DMS53 treated with DMSO at 0.1 percent for 48 hours (cell line): Measurements from ENCODE around the gene SLC25A29.
A peak's percentile ranks its signal among the peaks of the same experiment; 100 is the strongest.

Experiments
- DNase-seq: peaks from one replicate; lab custom pipeline; 2025; ENCODE audit not compliant: unreplicated experiment; lab: John Stamatoyannopoulos, UW

Gene SLC25A29

DNA sequence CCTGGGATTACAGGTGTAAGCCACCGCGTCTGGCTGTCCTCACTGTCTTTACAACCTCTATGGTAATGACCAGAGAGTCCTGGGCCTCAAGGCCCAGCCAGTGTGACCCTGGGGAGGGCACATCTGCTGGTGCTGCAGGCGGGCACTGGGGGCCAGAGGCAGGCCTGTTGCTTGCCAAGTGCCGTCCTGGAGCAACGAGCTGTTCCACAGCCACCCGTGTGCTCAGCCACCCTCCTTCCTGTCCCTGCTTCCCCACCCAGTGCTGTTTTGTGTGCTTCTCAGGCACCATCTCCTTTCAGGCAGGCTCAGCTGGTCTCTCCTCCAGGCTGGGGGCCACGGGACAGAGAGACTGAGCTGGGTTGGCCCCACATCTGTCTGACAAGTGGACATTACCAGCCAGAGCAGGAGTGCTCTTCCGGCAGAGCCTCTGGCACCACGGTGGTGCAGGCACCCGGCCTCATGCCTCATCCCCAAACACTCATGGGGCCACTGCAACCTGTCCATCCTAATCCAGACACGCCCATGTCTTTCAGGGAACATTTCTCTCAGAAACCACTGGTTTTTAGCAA is 25.9 kb upstream of the SLC25A29 start:
- DNase-seq = peak; percentile 12

- no peak for DNase-seq
Measured at GRCh38 chr14:100330388-100330931, 24.2 kb upstream of the SLC25A29 start.

DNA sequence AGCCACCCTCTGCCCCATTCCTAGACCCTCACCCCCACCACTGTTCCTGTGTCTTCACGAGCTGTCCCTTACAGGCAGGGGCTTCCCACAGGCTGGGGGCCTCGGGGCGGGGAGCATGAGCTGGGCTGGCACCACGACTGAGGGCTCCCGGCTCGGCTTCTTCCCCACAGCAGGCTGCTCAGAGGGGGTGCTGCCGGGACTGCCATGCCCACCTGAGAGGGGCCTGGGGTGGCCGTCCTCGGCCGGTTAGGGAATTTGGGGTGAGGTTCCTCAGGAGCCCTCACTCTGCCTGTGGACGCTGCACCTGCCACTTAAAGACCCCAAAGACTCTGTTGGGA is 23.7 kb upstream of the SLC25A29 start:
- DNase-seq = no peak

DNA sequence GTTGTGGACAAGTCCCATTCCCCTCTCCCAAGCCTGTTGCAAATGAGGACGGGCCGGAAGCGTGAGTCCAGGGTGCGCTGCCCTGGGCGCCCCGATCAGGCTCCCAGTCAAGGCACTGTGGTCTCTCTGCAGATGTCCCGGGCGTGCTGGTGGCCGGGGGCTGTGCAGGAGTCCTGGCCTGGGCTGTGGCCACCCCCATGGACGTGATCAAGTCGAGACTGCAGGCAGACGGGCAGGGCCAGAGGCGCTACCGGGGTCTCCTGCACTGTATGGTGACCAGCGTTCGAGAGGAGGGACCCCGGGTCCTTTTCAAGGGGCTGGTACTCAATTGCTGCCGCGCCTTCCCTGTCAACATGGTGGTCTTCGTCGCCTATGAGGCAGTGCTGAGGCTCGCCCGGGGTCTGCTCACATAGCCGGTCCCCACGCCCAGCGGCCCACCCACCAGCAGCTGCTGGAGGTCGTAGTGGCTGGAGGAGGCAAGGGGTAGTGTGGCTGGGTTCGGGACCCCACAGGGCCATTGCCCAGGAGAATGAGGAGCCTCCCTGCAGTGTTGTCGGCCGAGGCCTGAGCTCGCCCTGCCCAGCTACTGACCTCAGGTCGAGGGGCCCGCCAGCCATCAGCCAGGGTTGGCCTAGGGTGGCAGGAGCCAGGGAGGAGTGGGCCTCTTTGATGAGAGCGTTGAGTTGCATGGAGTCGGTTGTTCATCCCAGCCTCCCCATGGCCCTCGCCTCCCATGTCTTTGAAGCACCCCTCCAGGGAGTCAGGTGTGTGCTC is 23.2 kb upstream of the SLC25A29 start:
- no peak for DNase-seq

GRCh38 chr14:100328495-100329163 is 22.4 kb upstream of the SLC25A29 start:
- DNase-seq = peak; percentile 3

- no peak for DNase-seq
Measured at GRCh38 chr14:100327128-100327527, 20.9 kb upstream of the SLC25A29 start.

- no peak for DNase-seq
Measured at GRCh38 chr14:100325958-100326357, 19.7 kb upstream of the SLC25A29 start.

DNA sequence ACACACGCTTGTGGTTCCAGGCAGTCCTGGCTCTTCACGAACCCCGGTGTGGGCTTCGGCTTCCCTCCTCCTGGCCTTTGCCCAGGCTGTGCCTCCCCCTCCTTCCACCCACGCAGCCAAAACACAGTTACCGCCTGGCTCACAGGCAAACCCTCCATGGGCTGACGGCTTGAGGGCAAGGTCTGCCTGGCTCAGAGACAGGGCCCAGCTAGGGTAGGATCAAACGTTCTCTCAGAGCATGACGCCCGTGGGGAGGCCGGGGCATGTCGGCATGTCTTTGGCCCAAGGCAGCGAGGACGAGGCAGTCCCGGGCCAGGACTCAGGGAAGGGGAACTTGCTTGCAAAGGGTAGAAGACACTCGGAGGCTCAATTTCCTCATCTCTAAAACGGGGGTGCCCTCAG is 19.0 kb upstream of the SLC25A29 start:
- DNase-seq = no peak

DNA sequence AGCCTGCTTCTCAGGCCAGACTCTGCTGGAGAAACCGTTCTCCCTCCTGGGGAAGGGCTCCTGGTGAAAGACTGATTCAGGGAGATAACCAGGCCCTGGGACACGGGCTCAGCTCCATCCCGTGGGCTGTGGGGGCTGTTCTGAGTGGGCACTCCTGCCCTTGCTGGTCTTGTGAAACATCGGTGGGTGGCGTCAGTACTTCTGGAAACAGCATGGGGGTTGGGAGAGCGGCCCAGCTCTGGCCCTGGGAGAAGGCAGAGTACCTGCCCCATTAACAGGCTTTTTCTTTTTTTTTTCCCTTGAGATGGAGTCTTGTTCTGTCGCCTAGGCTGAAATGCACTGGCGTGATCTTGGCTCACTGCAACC is 17.7 kb upstream of the SLC25A29 start:
- no peak for DNase-seq

DNA sequence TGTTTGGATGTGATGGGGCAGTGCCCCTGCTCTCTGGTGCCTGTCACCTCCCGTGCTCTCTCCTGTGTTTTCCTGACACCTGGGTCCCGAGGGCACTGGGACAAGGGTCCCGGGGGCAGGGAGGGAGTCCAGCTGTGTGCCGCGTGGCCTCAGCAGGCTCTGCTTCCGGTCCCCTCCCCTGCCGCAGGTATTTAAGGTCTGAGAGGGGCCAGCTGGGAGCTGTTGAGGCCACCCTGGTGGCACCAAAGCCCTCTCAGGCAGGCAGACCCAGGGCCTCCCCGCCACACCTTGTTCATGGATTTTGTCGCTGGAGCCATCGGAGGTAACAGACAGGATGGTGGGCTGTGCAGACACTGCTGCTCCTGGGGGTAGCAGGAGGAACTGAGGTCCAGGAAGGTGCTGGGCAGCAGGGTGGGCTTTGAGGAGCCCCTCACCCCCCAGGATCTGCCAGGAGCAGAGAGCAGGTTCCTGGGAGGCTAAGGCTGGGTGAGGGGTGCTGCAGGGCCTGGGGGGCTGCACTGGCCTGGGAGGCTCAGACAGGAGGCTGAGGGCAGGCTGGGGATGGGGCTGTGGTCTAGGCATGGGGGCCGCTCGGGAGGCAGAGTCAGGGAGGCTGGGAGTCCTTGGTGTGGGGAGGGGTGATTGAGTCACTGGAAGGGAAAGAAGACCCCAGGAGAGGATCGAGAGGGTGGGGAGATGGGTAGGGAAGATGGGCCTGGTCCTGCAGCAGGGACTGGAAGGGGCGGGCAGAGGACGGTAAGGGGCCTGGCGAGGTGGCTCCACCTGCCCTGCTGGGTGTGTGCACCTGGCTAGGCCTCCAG is 17.1 kb upstream of the SLC25A29 start, which contains the start of gene SLC25A47:
SLC25A47 (plus strand) TSS at position 219 of the 821 bp plus-strand sequence; CDS start at position 295, 76 bp downstream.
- no peak for DNase-seq

- no peak for DNase-seq
Measured at GRCh38 chr14:100322138-100322957, 16.1 kb upstream of the SLC25A29 start.

DNA sequence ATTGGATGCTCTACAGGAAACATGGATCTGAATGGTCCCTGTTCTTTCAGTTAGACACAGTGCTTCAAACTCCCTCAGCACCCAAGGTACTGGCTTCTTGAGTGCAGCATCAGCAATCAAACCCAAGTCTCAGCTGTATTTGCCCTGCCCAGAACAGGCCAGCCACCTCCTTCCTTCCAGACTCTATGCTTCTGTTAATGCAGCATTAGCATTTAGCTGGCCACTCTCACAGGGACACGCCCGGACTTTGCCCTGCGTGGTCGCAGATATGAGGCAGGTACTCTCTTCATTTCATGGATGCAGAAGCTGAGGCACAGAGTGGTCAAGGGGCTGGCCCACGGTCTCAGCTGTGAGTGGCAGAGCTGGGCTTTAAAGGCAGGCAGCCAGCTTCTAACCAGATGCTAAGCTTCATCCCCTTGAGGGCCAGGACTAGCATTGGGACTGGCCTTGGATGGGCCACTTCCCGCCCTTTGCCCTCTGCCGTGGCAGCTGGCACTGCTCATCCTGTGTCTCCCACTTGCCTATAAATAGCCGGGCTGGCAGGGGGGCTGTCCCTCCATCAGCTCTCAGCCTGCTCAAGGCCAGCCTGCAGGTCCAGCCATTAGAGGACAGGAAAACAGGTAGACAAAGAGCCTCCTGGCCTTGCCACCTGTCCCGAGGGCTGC is 15.4 kb upstream of the SLC25A29 start:
- peak; percentile 44 for DNase-seq

DNA sequence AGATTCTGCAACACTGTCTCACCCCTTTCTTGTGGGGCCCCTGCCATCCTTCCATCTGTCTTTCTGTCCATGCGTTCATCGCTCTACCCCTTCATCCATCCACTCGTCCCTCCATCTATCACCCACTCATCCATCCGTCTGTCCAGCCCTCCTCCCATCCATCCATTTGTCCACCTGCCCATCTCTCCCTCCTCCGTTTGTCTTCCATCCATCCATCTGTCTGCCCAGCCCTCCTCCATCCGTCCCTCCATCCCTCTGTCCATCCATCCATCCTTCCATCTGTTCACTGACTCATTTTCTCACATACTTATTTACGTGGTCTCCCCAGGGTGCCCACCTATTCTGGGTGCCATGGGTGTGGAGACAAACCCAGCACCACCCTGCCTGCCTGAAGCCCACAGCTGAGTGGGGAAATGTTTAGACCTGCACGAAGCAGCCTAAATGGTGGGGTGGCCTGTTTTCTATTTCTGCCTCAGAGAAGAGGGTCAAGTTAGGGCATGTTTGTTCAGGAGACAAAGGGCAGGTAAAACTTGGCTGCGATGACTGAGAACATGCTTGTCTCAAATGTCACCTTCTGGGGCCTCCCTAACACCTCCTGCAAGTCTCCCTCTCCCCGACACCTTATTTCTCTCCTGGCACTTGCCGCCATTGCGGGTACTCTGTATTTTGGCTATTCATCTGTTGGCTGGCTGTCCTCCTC is 14.1 kb upstream of the SLC25A29 start:
- no peak for DNase-seq

DNA sequence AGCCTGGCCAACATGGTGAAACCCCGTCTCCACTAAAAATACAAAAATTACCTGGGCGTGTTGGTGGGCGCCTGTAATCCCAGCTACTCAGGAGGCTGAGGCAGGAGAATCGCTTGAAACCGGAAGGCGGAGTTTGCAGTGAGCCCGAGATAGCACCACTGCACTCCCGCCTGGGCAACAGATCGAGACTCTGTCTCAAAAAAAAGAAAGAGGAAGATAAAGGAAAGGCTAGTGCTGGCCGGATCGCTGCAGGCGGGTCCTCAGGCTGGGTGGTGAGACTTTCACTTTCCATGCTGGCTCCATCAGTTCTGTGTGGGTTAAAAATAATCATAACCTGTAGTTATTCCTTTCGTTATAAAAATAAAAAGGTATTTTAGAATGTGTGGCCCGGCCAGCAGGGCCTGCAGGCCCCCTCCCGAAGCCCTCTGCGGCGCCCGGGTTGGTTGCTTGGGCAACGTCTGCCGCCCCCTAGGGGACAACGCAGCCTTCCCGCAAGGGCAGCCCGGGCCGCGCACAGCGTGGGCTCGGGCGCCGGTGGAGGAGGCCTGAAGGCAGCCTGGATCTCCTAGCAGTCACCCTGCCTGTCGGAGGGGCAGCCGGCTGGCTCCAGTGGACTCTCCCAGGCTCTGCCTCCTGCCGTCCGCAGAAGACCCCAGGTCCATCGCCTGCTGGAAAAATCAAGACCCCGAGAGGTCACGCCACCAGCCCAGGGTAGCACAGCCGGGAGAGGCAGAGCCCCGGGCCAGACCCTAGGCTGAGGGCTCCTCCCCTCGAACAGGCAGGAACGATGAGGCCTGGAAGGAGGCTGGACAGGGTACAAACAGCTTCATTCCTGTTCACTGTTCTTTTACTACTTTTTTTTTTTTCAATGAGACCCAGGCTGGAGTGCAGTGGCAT is 11.9 kb upstream of the SLC25A29 start:
- DNase-seq = no peak

GRCh38 chr14:100317389-100317788 is 11.1 kb upstream of the SLC25A29 start:
- no peak for DNase-seq

DNA sequence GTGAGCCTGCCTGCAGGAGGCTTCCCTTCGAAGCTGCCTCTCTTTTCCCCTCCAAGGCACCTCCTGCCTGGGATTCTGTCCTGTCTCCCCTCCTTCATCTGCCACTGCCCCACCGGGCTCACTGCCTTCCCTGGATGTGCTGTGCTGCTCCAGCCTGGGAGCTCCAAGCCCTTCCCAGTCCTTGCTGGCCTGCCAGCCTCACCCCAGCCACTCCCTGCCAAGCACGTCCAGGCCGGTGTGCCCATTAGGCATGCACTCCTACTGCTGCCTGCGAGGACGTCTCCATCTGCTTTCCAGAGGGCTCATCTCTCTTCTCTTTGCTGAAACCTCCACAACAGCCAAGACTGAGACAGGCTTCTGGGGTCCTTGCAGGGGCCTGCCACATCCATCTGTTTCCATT is 8.5 kb upstream of the SLC25A29 start:
- no peak for DNase-seq

- no peak for DNase-seq
Measured at GRCh38 chr14:100313464-100314230, 7.4 kb upstream of the SLC25A29 start.
